HG02973 (cell line): ENCODE measurements around the gene STOML1.

ENCODE experiments used
- ATAC-seq: cut with Tn5 transposase; IDR thresholded peaks from one replicate; pipeline ENCODE4 v1.9.1; 2021; ENCODE audit warnings: moderate library complexity; ENCODE audit not compliant: unreplicated experiment

The STOML1 gene

GRCh38 chr15:73935547-73935946 is 56.5 kb downstream of the STOML1 start:
- no peak for ATAC-seq

- no peak for ATAC-seq
Measured at GRCh38 chr15:73934281-73934680, 57.8 kb downstream of the STOML1 start.

GRCh38 chr15:73932381-73933191 is 59.5 kb downstream of the STOML1 start:
- ATAC-seq: no peak

GRCh38 chr15:73931441-73931840 is 60.7 kb downstream of the STOML1 start:
- no peak for ATAC-seq

GRCh38 chr15:73930790-73931281 is 61.3 kb downstream of the STOML1 start:
- no peak for ATAC-seq

- ATAC-seq: no peak
Measured at GRCh38 chr15:73930371-73930770, 61.7 kb downstream of the STOML1 start.

- ATAC-seq: no peak
Measured at GRCh38 chr15:73928971-73929627, 63.0 kb downstream of the STOML1 start.
